K562 (cell line): ENCODE results near the gene DSC2. TPM values are rescaled to one million over a fixed set of nuclear protein-coding genes. Genes with fewer than 3 reads are reported as not detected.

Experiments
- CEBPB ChIP-seq: fragments of 450-650 bp; IDR thresholded peaks from 2 replicates; pipeline ENCODE4 v1.6.1; 2016; ENCODE audit warnings: missing genetic modification characterization, missing compliant biosample characterization
- ETS2 ChIP-seq: IDR thresholded peaks from 2 replicates; pipeline ENCODE4 v1.6.1; 2016; ENCODE audit warnings: borderline replicate concordance, missing genetic modification characterization, mild to moderate bottlenecking, moderate library complexity, missing compliant biosample characterization; ENCODE audit not compliant: poor library complexity, severe bottlenecking
- GATA2 ChIP-seq: sonication (generic); formaldehyde crosslinking; IDR thresholded peaks from 2 replicates; pipeline ENCODE4 v1.4.0; 2020; ENCODE audit warnings: mild to moderate bottlenecking, missing genetic modification reagents
- HMG20B ChIP-seq: fragments of 250-450 bp; sonication (Bioruptor Pico); IDR thresholded peaks from 2 replicates; pipeline ENCODE4 v1.5.0; 2021; ENCODE audit warnings: mild to moderate bottlenecking
- ID3 ChIP-seq, 2 experiments: fragments of 250-450 bp in 1 of 2; fragments of 450-650 bp in 1 of 2; sonication (Bioruptor Pico) in 1 of 2; IDR thresholded peaks; 2 replicates each; pipeline versions ENCODE4 v1.6.1 to v1.8.0; 2016 to 2021; ENCODE audit warnings: mild to moderate bottlenecking in 2 of 2, moderate library complexity in 2 of 2, missing compliant biosample characterization in 1 of 2, missing genetic modification characterization in 1 of 2
- NR2C2 ChIP-seq, 2 experiments: fragments of 200-800 bp in 1 of 2; sonication (Bioruptor generic) in 1 of 2; sonication (generic) in 1 of 2; formaldehyde crosslinking in 1 of 2; IDR thresholded peaks; 2 replicates each; pipeline versions ENCODE4 v1.6.1 to v1.8.0; 2016 to 2022; ENCODE audit warnings: mild to moderate bottlenecking in 1 of 2, missing compliant biosample characterization in 1 of 2, missing genetic modification characterization in 1 of 2, missing genetic modification reagents in 1 of 2
- PRPF4 ChIP-seq: fragments of 200-400 bp; formaldehyde crosslinking; IDR thresholded peaks from one replicate; pipeline ENCODE4 v1.6.1; 2017; ENCODE audit warnings: low read length, low read depth, mild to moderate bottlenecking; ENCODE audit not compliant: insufficient read depth, poor library complexity, severe bottlenecking
- STAT6 ChIP-seq: sonication (generic); formaldehyde crosslinking; IDR thresholded peaks from 2 replicates; pipeline ENCODE4 v1.8.1; 2023; ENCODE audit warnings: mild to moderate bottlenecking, missing genetic modification reagents
- TCF7L2 ChIP-seq: fragments of 150-350 bp; IDR thresholded peaks from 2 replicates; pipeline ENCODE4 v1.6.1; 2016; ENCODE audit warnings: low read depth, mild to moderate bottlenecking, low read length, moderate library complexity
- ZKSCAN8 ChIP-seq: fragments of 200-800 bp; sonication (Bioruptor generic); IDR thresholded peaks from 2 replicates; pipeline ENCODE4 v1.6.1; 2016; ENCODE audit warnings: missing genetic modification characterization, missing compliant biosample characterization
- ZNF584 ChIP-seq: fragments of 200-800 bp; sonication (Bioruptor generic); IDR thresholded peaks from 2 replicates; pipeline ENCODE4 v1.6.1; 2016; ENCODE audit warnings: low read depth, mild to moderate bottlenecking, missing genetic modification characterization, missing compliant biosample characterization
- ZNF655 ChIP-seq: fragments of 250-450 bp; sonication (Bioruptor Pico); IDR thresholded peaks from 2 replicates; pipeline ENCODE4 v1.5.0; 2021
- polyA plus RNA-seq, 8 experiments: library from polyadenylated mRNA; depleted of rRNA in 4 of 8; stranded (reverse) in 5 of 8; unstranded in 3 of 8; fragments of >200 nt; fragmentation: Nextera tagmentation in 2 of 8; fragmentation: Illumina TruSeq in 1 of 8; extraction: Ambion mirVana in 2 of 8; extraction: Trizol in 1 of 8; gene quantifications; 2 replicates each; pipeline versions ENCODE4 v1.2.1 to v1.2.3, GENCODE V29; 2011 to 2014; ENCODE audit warnings: inconsistent platforms in 1 of 8, missing spikeins in 1 of 8
- total RNA-seq, 7 experiments: library from RNA; depleted of rRNA in 6 of 7; stranded (reverse); fragments of >200 nt in 6 of 7; fragmentation: Illumina TruSeq in 2 of 7; extraction: Trizol in 2 of 7; gene quantifications; 2 replicates each; pipeline versions ENCODE4 v1.2.1 to v1.2.3, GENCODE V29; 2011 to 2021; ENCODE audit warnings: low replicate concordance in 1 of 7
- TF ChIP-seq, protein P1 (sequence below): fragments of 450-650 bp; formaldehyde crosslinking; IDR thresholded peaks from 2 replicates; pipeline ENCODE4 v1.4.0; 2020; ENCODE audit warnings: mild to moderate bottlenecking, mixed read lengths
- TF ChIP-seq, protein P2 (sequence below): fragments of 450-650 bp; formaldehyde crosslinking; IDR thresholded peaks from 2 replicates; pipeline ENCODE4 v1.4.0; 2022; ENCODE audit warnings: mild to moderate bottlenecking, moderate library complexity

DSC2 gene
- total and polyA plus RNA-seq, 9 of the 15 experiments (the other 6 are each of a cell fraction or from before 2014, with no cell fraction given), result 3.8 to 15.3 (median 6.4) TPM

DNA sequence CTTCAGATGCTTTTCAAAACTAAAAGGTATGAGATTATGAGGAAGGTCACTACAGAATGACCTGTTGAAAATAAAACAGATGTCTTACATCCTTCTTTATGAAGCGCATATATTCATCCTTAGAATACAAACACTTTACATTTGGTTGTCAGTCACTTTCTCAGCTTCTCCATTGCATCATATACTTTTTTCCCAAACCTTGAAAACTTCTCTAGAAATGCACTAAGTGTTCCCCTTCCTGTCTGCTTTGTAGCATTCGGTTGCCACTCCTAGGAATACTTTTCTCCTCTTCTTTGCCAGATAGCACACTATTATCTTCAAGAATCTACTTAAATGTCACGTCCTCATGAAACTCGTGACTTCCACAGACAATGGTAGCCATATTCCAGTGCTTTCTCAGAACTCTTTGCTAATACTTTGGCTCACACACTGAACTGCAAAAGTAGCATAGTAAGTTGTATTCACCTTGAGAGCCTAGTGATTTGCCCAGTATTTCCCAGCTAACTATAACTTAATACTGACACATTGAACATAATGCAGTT lies 32.8 kb upstream of the DSC2 start (continued):
- TF ChIP-seq, protein P1, sequence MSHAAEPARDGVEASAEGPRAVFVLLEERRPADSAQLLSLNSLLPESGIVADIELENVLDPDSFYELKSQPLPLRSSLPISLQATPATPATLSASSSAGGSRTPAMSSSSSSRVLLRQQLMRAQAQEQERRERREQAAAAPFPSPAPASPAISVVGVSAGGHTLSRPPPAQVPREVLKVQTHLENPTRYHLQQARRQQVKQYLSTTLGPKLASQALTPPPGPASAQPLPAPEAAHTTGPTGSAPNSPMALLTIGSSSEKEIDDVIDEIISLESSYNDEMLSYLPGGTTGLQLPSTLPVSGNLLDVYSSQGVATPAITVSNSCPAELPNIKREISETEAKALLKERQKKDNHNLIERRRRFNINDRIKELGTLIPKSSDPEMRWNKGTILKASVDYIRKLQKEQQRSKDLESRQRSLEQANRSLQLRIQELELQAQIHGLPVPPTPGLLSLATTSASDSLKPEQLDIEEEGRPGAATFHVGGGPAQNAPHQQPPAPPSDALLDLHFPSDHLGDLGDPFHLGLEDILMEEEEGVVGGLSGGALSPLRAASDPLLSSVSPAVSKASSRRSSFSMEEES (CRISPR knock-in tag), result peak; percentile 56; the same call in 1 of the 2 replicates
- no peak for TF ChIP-seq ZKSCAN8 (CRISPR knock-in tag)
- no peak for TF ChIP-seq ETS2 (tag)
- TF ChIP-seq NR2C2 (CRISPR knock-in tag; IDR thresholded peaks at IDR 0.05), result no peak
- no peak for TF ChIP-seq NR2C2 (tag; IDR thresholded peaks at IDR 0.05)
- TF ChIP-seq GATA2 (CRISPR knock-in tag), result no peak
- TF ChIP-seq HMG20B (CRISPR knock-in tag), result no peak
- TF ChIP-seq, protein P2, sequence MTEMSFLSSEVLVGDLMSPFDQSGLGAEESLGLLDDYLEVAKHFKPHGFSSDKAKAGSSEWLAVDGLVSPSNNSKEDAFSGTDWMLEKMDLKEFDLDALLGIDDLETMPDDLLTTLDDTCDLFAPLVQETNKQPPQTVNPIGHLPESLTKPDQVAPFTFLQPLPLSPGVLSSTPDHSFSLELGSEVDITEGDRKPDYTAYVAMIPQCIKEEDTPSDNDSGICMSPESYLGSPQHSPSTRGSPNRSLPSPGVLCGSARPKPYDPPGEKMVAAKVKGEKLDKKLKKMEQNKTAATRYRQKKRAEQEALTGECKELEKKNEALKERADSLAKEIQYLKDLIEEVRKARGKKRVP (CRISPR knock-in tag), result 0 out of 2 replicates have a peak, but pooled peaks have one; percentile 29
- no peak for TF ChIP-seq ID3 (CRISPR knock-in tag; IDR thresholded peaks at IDR 0.05)
- TF ChIP-seq ID3 (tag; IDR thresholded peaks at IDR 0.05), result peak; percentile 56; the same call in 1 of the 2 replicates
- TF ChIP-seq ZNF655 (CRISPR knock-in tag), result no peak
- no peak for TF ChIP-seq ZNF584 (CRISPR knock-in tag)
- no peak for TF ChIP-seq PRPF4
- no peak for TF ChIP-seq STAT6
- TF ChIP-seq CEBPB (tag), result peak; percentile 65
- no peak for TF ChIP-seq TCF7L2
- TF ChIP-seq, all 486 proteins: peak for 6
